H1 (cell line): Measurements from ENCODE around the gene CACNA1A. TPM values are rescaled to one million over a fixed set of nuclear protein-coding genes. Genes with fewer than 3 reads are reported as not detected.
A peak's percentile ranks its signal among the peaks of the same experiment; 100 is the strongest.

Source experiments
- CTCF ChIA-PET: fragments of 300-600 bp; sonication (Branson Sonifier 250); formaldehyde crosslinking; loops from one replicate; lab custom pipeline; 2021; ENCODE audit not compliant: partially characterized antibody; lab: Charles Lee
- POLR2A ChIA-PET: fragments of 300-600 bp; sonication (Branson Sonifier 250); formaldehyde crosslinking; loops from one replicate; lab custom pipeline; 2021; ENCODE audit warnings: inconsistent platforms; ENCODE audit not compliant: partially characterized antibody; lab: Charles Lee
- DNase-seq, 2 experiments: peaks; one replicate each; pipeline versions ENCODE4 v3.0.0 to v3.0.0-alpha.2; 2010 to 2022; ENCODE audit warnings: low spot score in 2 of 2, low read depth in 1 of 2, mixed read lengths in 1 of 2
- FAIRE-seq: peaks from 2 replicates; lab custom pipeline; 2011; peaks lifted over from hg19 to GRCh38; lab: Jason Lieb, UNC
- H2AFZ ChIP-seq: 2 replicates; pipeline ENCODE4 v1.8.1; 2012; ENCODE audit warnings: low read length, inconsistent platforms
- H2AK5ac ChIP-seq: 2 replicates; pipeline ENCODE4 v1.6.1; 2013; ENCODE audit warnings: low read depth, low read length
- H2BK120ac ChIP-seq: replicated peaks from 2 replicates; pipeline ENCODE3; 2013; ENCODE audit warnings: low read depth, low read length, inconsistent platforms
- H2BK12ac ChIP-seq: 2 replicates; pipeline ENCODE4 v1.6.1; 2013; ENCODE audit warnings: low read depth, low read length
- H2BK15ac ChIP-seq: 2 replicates; pipeline ENCODE4 v1.6.1; 2013; ENCODE audit warnings: low read length
- H2BK20ac ChIP-seq: 2 replicates; pipeline ENCODE4 v1.6.1; 2013; ENCODE audit warnings: low read length
- H2BK5ac ChIP-seq: 2 replicates; pipeline ENCODE4 v1.6.1; 2013; ENCODE audit warnings: low read depth, low read length
- H3K14ac ChIP-seq: 2 replicates; pipeline ENCODE4 v1.6.1; 2013; ENCODE audit warnings: inconsistent platforms; ENCODE audit not compliant: insufficient read length
- H3K18ac ChIP-seq: 2 replicates; pipeline ENCODE4 v1.6.1; 2013; ENCODE audit warnings: low read length; ENCODE audit errors: extremely low read depth
- H3K23ac ChIP-seq: 2 replicates; pipeline ENCODE4 v1.6.1; 2013; ENCODE audit warnings: inconsistent platforms; ENCODE audit not compliant: insufficient read length
- H3K23me2 ChIP-seq: 2 replicates; pipeline ENCODE4 v1.6.1; 2013; ENCODE audit warnings: low read depth, low read length
- H3K27ac ChIP-seq: 2 replicates; pipeline ENCODE4 v1.6.1; 2011; ENCODE audit warnings: low read depth, low read length, inconsistent platforms
- H3K27me3 ChIP-seq, 4 experiments: replicated peaks in 1 of 4; 1 replicate in 1 of 4; 2 replicates in 3 of 4; pipeline versions ENCODE4 v1.6.1 to v1.8.1; 2011 to 2013; ENCODE audit warnings: low read length in 3 of 4, mild to moderate bottlenecking in 3 of 4, inconsistent platforms in 2 of 4, mixed read lengths in 2 of 4, moderate library complexity in 1 of 4; ENCODE audit not compliant: control insufficient read depth in 3 of 4, insufficient read depth in 3 of 4; ENCODE audit errors: extremely low read depth in 1 of 4
- H3K36me3 ChIP-seq, 4 experiments: 2 replicates each; pipeline versions ENCODE4 v1.6.1 to v1.8.1; 2011 to 2013; ENCODE audit warnings: mild to moderate bottlenecking in 4 of 4, low read length in 3 of 4, moderate library complexity in 2 of 4, control low read depth in 1 of 4, inconsistent platforms in 1 of 4; ENCODE audit not compliant: insufficient read depth in 4 of 4, control insufficient read depth in 2 of 4
- H3K4ac ChIP-seq: replicated peaks from 2 replicates; pipeline ENCODE3; 2013; ENCODE audit warnings: low read length, low read depth, mixed read lengths, inconsistent platforms; ENCODE audit not compliant: insufficient read length
- H3K4me1 ChIP-seq, 4 experiments: replicated peaks in 1 of 4; 1 replicate in 1 of 4; 2 replicates in 3 of 4; pipeline versions ENCODE4 v1.6.1 to v1.8.1; 2011 to 2013; ENCODE audit warnings: low read length in 3 of 4, inconsistent platforms in 2 of 4, mixed read lengths in 1 of 4; ENCODE audit not compliant: insufficient read depth in 4 of 4, control insufficient read depth in 3 of 4
- H3K4me2 ChIP-seq, 2 experiments: 2 replicates each; pipeline versions ENCODE4 v1.6.1 to v1.8.1; 2011 to 2013; ENCODE audit warnings: low read depth in 2 of 2, low read length in 2 of 2, control low read depth in 1 of 2, inconsistent platforms in 1 of 2, mild to moderate bottlenecking in 1 of 2; ENCODE audit not compliant: insufficient read depth in 1 of 2
- H3K4me3 ChIP-seq, 4 experiments: fragments of 200-600, 300-600 bp in 1 of 4; sonication (generic), shearing (Covaris generic), sonication (Bioruptor Twin) in 1 of 4; 2 replicates each; pipeline versions ENCODE4 v1.5.1 to v1.8.1; 2011 to 2016; ENCODE audit warnings: low read length in 4 of 4, low read depth in 3 of 4, control low read depth in 2 of 4, inconsistent platforms in 2 of 4, mild to moderate bottlenecking in 2 of 4, mixed read lengths in 1 of 4, moderate library complexity in 1 of 4; ENCODE audit not compliant: insufficient read depth in 2 of 4; ENCODE audit errors: extremely low read depth in 1 of 4
- H3K56ac ChIP-seq: replicated peaks from 2 replicates; pipeline ENCODE3; 2013; ENCODE audit warnings: low read depth, mild to moderate bottlenecking, mixed read lengths, low read length, inconsistent platforms; ENCODE audit not compliant: insufficient read length
- H3K79me1 ChIP-seq: 2 replicates; pipeline ENCODE4 v1.6.1; 2013; ENCODE audit warnings: low read depth, low read length, control low read depth
- H3K79me2 ChIP-seq, 2 experiments: 2 replicates each; pipeline versions ENCODE4 v1.6.1 to v1.8.1; 2012 to 2013; ENCODE audit warnings: low read length in 2 of 2, mild to moderate bottlenecking in 2 of 2, inconsistent platforms in 1 of 2; ENCODE audit not compliant: insufficient read depth in 2 of 2, control insufficient read depth in 1 of 2
- H3K9ac ChIP-seq, 4 experiments: replicated peaks in 1 of 4; 1 replicate in 1 of 4; 2 replicates in 3 of 4; pipeline versions ENCODE4 v1.6.1 to v1.8.1; 2011 to 2013; ENCODE audit warnings: low read depth in 3 of 4, low read length in 3 of 4, control low read depth in 2 of 4, mild to moderate bottlenecking in 2 of 4, moderate library complexity in 2 of 4, inconsistent platforms in 1 of 4; ENCODE audit errors: extremely low read depth in 1 of 4
- H3K9me3 ChIP-seq, 2 experiments: 2 replicates each; pipeline versions ENCODE4 v1.6.1 to v1.8.1; 2012 to 2013; ENCODE audit warnings: mild to moderate bottlenecking in 2 of 2, moderate library complexity in 2 of 2, control low read depth in 1 of 2, inconsistent platforms in 1 of 2, low read depth in 1 of 2, low read length in 1 of 2, mixed read lengths in 1 of 2; ENCODE audit not compliant: insufficient read depth in 2 of 2
- H4K20me1 ChIP-seq, 2 experiments: replicated peaks in 1 of 2; 2 replicates each; pipeline versions ENCODE3 to v1.8.1; 2011 to 2013; ENCODE audit warnings: inconsistent platforms in 2 of 2, low read length in 2 of 2, mild to moderate bottlenecking in 1 of 2; ENCODE audit not compliant: insufficient read depth in 2 of 2, control insufficient read depth in 1 of 2
- H4K5ac ChIP-seq: 2 replicates; pipeline ENCODE4 v1.6.1; 2013; ENCODE audit warnings: low read length, low read depth, mixed read lengths, inconsistent platforms; ENCODE audit not compliant: insufficient read length
- H4K8ac ChIP-seq: 2 replicates; pipeline ENCODE4 v1.8.0; 2013; ENCODE audit warnings: mild to moderate bottlenecking, moderate library complexity, low read length, inconsistent platforms; ENCODE audit not compliant: insufficient read depth; ENCODE audit errors: extremely low read depth
- H4K91ac ChIP-seq: replicated peaks from 2 replicates; pipeline ENCODE3; 2013; ENCODE audit warnings: low read length, mixed read lengths, inconsistent platforms; ENCODE audit not compliant: insufficient read length
- BACH1 ChIP-seq: IDR thresholded peaks from 2 replicates; pipeline ENCODE4 v1.6.1; 2012; ENCODE audit warnings: low read length, improper control_type of control experiment
- BRCA1 ChIP-seq: IDR thresholded peaks from 2 replicates; pipeline ENCODE4 v1.6.1; 2012; ENCODE audit warnings: low read depth, low read length, improper control_type of control experiment
- CEBPB ChIP-seq: IDR thresholded peaks from 2 replicates; pipeline ENCODE4 v1.6.1; 2012; ENCODE audit warnings: low read depth, low read length
- CHD2 ChIP-seq: IDR thresholded peaks from 2 replicates; pipeline ENCODE4 v1.6.1; 2012; ENCODE audit warnings: low read length, improper control_type of control experiment
- E2F6 ChIP-seq: IDR thresholded peaks from 2 replicates; pipeline ENCODE4 v1.6.1; 2012; ENCODE audit warnings: inconsistent platforms
- KDM4A ChIP-seq: IDR thresholded peaks from one replicate; pipeline ENCODE4 v1.7.1; 2012; ENCODE audit warnings: low read depth, mild to moderate bottlenecking, moderate library complexity, low read length, inconsistent platforms; ENCODE audit not compliant: severe bottlenecking
- MAFK ChIP-seq: IDR thresholded peaks from 2 replicates; pipeline ENCODE4 v1.6.1; 2012; ENCODE audit warnings: low read depth, mild to moderate bottlenecking, improper control_type of control experiment, low read length
- NRF1 ChIP-seq: IDR thresholded peaks from 2 replicates; pipeline ENCODE4 v1.6.1; 2011; ENCODE audit warnings: mild to moderate bottlenecking, low read depth, low read length, improper control_type of control experiment
- PHF8 ChIP-seq: fragments of 200-600 bp; sonication (generic); conservative IDR thresholded peaks from 2 replicates; pipeline ENCODE4 v1.7.1; 2012; ENCODE audit warnings: low read depth, mild to moderate bottlenecking, inconsistent platforms, low read length, moderate library complexity
- POLR2A ChIP-seq, 2 experiments: IDR thresholded peaks; 1 replicate in 1 of 2; 2 replicates in 1 of 2; pipeline ENCODE4 v1.6.1; 2011; ENCODE audit warnings: low read depth in 2 of 2, low read length in 2 of 2, mild to moderate bottlenecking in 2 of 2; ENCODE audit errors: control extremely low read depth in 1 of 2
- SP4 ChIP-seq: IDR thresholded peaks from 2 replicates; pipeline ENCODE4 v1.6.1; 2012; ENCODE audit warnings: low read length, inconsistent platforms
- TAF7 ChIP-seq: optimal IDR thresholded peaks from 2 replicates; pipeline ENCODE3; 2011; ENCODE audit warnings: low read depth, mild to moderate bottlenecking, inconsistent platforms, low read length, moderate library complexity, borderline replicate concordance
- TEAD4 ChIP-seq: IDR thresholded peaks from 2 replicates; pipeline ENCODE4 v1.6.1; 2012; ENCODE audit warnings: low read depth, low read length, inconsistent platforms, mixed read lengths
- WGBS, 2 experiments: shearing (Covaris generic) in 1 of 2; methylation state at CpG; one replicate each; pipeline versions ENCODE4 v1.1.6 to v1.1.7; 2013 to 2015; ENCODE audit warnings: low lambda C conversion rate in 2 of 2, mixed read lengths in 2 of 2, inconsistent platforms in 1 of 2, low coverage in 1 of 2, missing lambda C conversion rate in 1 of 2; ENCODE audit not compliant: insufficient replicate concordance in 2 of 2, insufficient coverage in 1 of 2, insufficient read length in 1 of 2; ENCODE audit errors: extremely low coverage in 1 of 2, missing lambda C conversion rate in 1 of 2; 5-methylcytosine and 5-hydroxymethylcytosine counted together
- polyA plus RNA-seq, 7 experiments: library from polyadenylated mRNA; depleted of rRNA in 3 of 7; stranded (reverse) in 5 of 7; unstranded in 2 of 7; fragments of >200 nt in 5 of 7; fragments of 200-250 nt in 2 of 7; gene quantifications; 1 replicate in 5 of 7; 2 replicates in 1 of 7; 4 replicates in 1 of 7; pipeline versions ENCODE4 v1.2.1 to v1.2.3, GENCODE V29; 2011 to 2013; ENCODE audit warnings: missing spikeins in 2 of 7, mixed read lengths in 2 of 7
- total RNA-seq: library from RNA; stranded (reverse); fragmentation: NEBNext Ultra II Directional; extraction: Animal tissue kit (Norgen Biotek cat#: 25700); gene quantifications from 2 replicates; pipeline ENCODE4 v1.2.1, GENCODE V29; 2021

Gene CACNA1A
- total and polyA plus RNA-seq, 2 of the 8 experiments (the other 6 are each of a cell fraction or from before 2014, with no cell fraction given): 10.7 to 25.3 TPM

GRCh38 chr19:13507053-13507611 lies 853 bp upstream of the CACNA1A start:
- H3K4me2 ChIP-seq: peak overlapping the region; percentile 91 to 93
- H2BK5ac ChIP-seq: no peak overlapping the region
- ChIA-PET POLR2A (interaction anchor here (0.6 to 1.7 kb wide), 10 partner anchors 8 to 719 kb away, joined by 3 to 4 read pairs (median 3); no protein-coding TSS in a partner anchor), CTCF (interaction anchor here (0.6 to 1.6 kb wide), 3 partner anchors 19 to 130 kb away, joined by 3 to 6 read pairs (median 3); no protein-coding TSS in a partner anchor)
- H2BK120ac ChIP-seq: no peak overlapping the region
- peak overlapping the region; percentile 75; the same call in 1 of the 2 replicates for H2AFZ ChIP-seq
- no peak overlapping the region for H3K4ac ChIP-seq
- DNase-seq (peak in 1 of 2 experiments; percentile 59), FAIRE-seq (no peak)
- no peak overlapping the region; the same call in 1 of the 2 replicates for H4K8ac ChIP-seq
- H3K27ac ChIP-seq: no peak overlapping the region
- no peak overlapping the region for H4K91ac ChIP-seq
- H3K9ac ChIP-seq: peak overlapping the region in 3 of 4 experiments; percentile 26 to 76 (median 59); a peak in 6 of 7 replicates
- WGBS, 2 experiments: 0% methylated on average over 17 of the region's 22 CpGs; no CpG with 5 or more reads in 1 of the 2 experiments
- no peak overlapping the region for H4K5ac ChIP-seq
- H3K36me3 ChIP-seq: peaks cover 0 to 5% (median 1%) of the 10 kb centered on the region in 4 experiments; a peak in 2 of 8 replicates
- peak overlapping the region; percentile 44 to 99 (median 62) for H3K4me3 ChIP-seq
- no peak overlapping the region for H3K14ac ChIP-seq
- peak overlapping the region; percentile 88 for H3K18ac ChIP-seq
- H2BK15ac ChIP-seq: 0 out of 2 replicates have a peak overlapping the region, but pooled peaks have one; percentile 72
- H3K79me1 ChIP-seq: no peaks in the 10 kb centered on the region; the same call in 1 of the 2 replicates
- no peak overlapping the region for H2BK20ac ChIP-seq
- H3K23me2 ChIP-seq: peaks cover 8% of the 10 kb centered on the region
- H3K56ac ChIP-seq: no peak overlapping the region
- no peaks in the 10 kb centered on the region for H3K9me3 ChIP-seq
- H4K20me1 ChIP-seq: peaks cover 0 to 2% of the 10 kb centered on the region in 2 experiments
- no peak overlapping the region for H2BK12ac ChIP-seq
- peaks cover 0 to 5% (median 0%) of the 10 kb centered on the region in 4 experiments; a peak in 4 of 7 replicates for H3K27me3 ChIP-seq
- H3K79me2 ChIP-seq: peaks cover 0 to 19% of the 10 kb centered on the region in 2 experiments; a peak in 1 of 4 replicates
- peaks cover 0 to 7% (median 3%) of the 10 kb centered on the region in 4 experiments; a peak in 6 of 7 replicates for H3K4me1 ChIP-seq
- H2AK5ac ChIP-seq: no peak overlapping the region
- no peak overlapping the region for H3K23ac ChIP-seq
- TF ChIP-seq MAFK (no peak), POLR2A (IDR thresholded peaks at IDR 0.05; ENCODE audit: control extremely low read depth in 1 of 2, low read depth in 2 of 2, low read length in 2 of 2) (peak in 1 of 2 experiments; percentile 54; a peak in 2 of 3 replicates), CHD2 (no peak), TEAD4 (0 out of 2 replicates have a peak, but pooled peaks have one; percentile 6), PHF8 (0 out of 2 replicates have a peak, but pooled peaks have one; percentile 21), BRCA1 (no peak), TAF7 (peak; percentile 35), KDM4A (no peak), CEBPB (no peak), NRF1 (no peak), E2F6 (no peak), SP4 (no peak), BACH1 (no peak)
